Measurements from ENCODE around the gene CRYL1. TPM values are rescaled to one million over a fixed set of nuclear protein-coding genes. Genes with fewer than 3 reads are reported as not detected.

The CRYL1 gene
- total RNA-seq, 1 experiment from 2014 or later = 3.0 TPM

DNA sequence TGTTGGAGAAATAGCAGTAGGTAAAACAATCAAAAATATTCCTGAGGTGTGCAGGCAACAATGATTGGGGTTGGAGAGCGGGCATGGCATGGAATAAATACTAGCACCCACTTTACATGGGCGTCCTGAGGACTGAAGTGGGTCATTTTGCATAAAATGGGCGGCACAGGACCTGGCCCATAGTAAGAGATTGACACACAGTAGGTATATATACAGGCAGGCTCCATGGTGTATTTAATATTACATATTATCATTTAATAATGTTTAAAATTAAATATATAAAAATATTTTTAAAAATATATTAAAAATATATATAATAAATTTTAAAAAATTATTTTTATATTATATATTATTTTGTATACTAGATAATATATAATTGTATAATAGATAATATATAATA lies 48.3 kb downstream of the CRYL1 start:
- no peak for DNase-seq
- no peak overlapping the region for H3K9ac ChIP-seq (ENCODE audit: low read length)

DNA sequence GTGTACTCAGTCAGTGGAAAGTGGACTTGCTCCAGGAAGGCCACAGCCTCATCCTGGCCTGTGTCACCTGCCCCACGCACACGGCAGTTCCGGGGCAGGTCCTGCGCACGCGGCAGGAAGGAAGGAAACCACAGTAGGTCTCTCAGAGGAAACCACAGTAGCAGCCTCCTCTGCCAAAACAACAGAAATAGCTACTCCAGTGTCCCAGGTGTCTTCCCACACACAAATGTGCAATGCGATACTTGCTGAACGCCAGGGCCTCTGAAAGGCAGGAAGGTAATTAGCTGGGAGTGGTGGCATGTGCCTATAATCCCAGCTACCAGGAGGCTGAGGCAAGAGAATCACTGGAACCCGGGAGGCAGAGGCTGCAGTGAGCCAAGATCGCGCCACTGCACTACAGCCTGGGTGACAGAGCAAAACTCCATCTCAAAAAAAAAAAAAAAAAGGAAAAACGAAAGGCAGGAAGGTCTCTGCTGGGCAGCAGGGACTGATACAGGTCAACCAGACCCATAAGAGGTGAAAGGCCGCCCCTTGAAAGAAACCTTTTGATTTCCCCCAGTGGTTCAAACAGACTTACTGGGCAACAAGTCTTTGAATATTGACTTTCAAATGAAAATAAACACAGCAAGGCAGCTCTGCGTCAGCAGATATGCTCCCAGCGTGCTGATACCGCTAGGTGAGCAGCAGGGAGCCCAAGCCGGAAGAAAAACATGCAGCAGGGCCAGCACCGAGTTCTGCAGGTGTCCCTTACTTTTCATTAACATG lies 49.5 kb downstream of the CRYL1 start:
- H2AFZ ChIP-seq (ENCODE audit: low read length) = no peak overlapping the region

More for the DNA sequence above, 48.3 kb downstream of the CRYL1 start:
- no peaks in the 10 kb centered on the region for H3K79me2 ChIP-seq (ENCODE audit: low read length)
- no peak overlapping the region for H2AFZ ChIP-seq (ENCODE audit: low read length)
- no peaks in the 10 kb centered on the region for H3K27me3 ChIP-seq (ENCODE audit: low read length)
- no peak overlapping the region for H3K4me3 ChIP-seq (ENCODE audit: low read length)
- no peaks in the 10 kb centered on the region for H3K9me2 ChIP-seq (replicated peaks; ENCODE audit: insufficient read depth, low read length)
- H3K27ac ChIP-seq (ENCODE audit: low read length) = no peak overlapping the region
- H3K9me3 ChIP-seq (ENCODE audit: low read length) = no peaks in the 10 kb centered on the region
- no peaks in the 10 kb centered on the region for H4K20me1 ChIP-seq (ENCODE audit: insufficient read depth, low read depth, low read length)
- H3K4me2 ChIP-seq (ENCODE audit: low read depth, low read length, poor library complexity, severe bottlenecking) = no peak overlapping the region
- no peaks in the 10 kb centered on the region for H3K36me3 ChIP-seq (ENCODE audit: insufficient read depth, low read length)
- no peaks in the 10 kb centered on the region for H3K4me1 ChIP-seq (ENCODE audit: low read length)

GRCh38 chr13:20474515-20474914 lies 51.1 kb downstream of the CRYL1 start:
- H2AFZ ChIP-seq (ENCODE audit: low read length) = no peak overlapping the region
- no peaks in the 10 kb centered on the region for H3K79me2 ChIP-seq (ENCODE audit: low read length)
- H3K27me3 ChIP-seq (ENCODE audit: low read length) = no peaks in the 10 kb centered on the region
- no peaks in the 10 kb centered on the region for H4K20me1 ChIP-seq (ENCODE audit: insufficient read depth, low read depth, low read length)
- H3K9me2 ChIP-seq (replicated peaks; ENCODE audit: insufficient read depth, low read length) = no peaks in the 10 kb centered on the region
- H3K4me3 ChIP-seq (ENCODE audit: low read length) = no peak overlapping the region
- no peaks in the 10 kb centered on the region for H3K9me3 ChIP-seq (ENCODE audit: low read length)
- no peak overlapping the region for H3K4me2 ChIP-seq (ENCODE audit: low read depth, low read length, poor library complexity, severe bottlenecking)
- H3K36me3 ChIP-seq (ENCODE audit: insufficient read depth, low read length) = no peaks in the 10 kb centered on the region
- no peak for DNase-seq
- no peak overlapping the region for H3K9ac ChIP-seq (ENCODE audit: low read length)
- no peak overlapping the region for H3K27ac ChIP-seq (ENCODE audit: low read length)
- H3K4me1 ChIP-seq (ENCODE audit: low read length) = no peaks in the 10 kb centered on the region

More for the DNA sequence above, 49.5 kb downstream of the CRYL1 start:
- Histone ChIP-seq H3K27ac (ENCODE audit: low read length) (no peak overlapping the region), H3K36me3 (ENCODE audit: insufficient read depth, low read length) (no peaks in the 10 kb centered on the region), H3K79me2 (ENCODE audit: low read length) (no peaks in the 10 kb centered on the region), H3K4me2 (ENCODE audit: low read depth, low read length, poor library complexity, severe bottlenecking) (no peak overlapping the region), H3K4me3 (ENCODE audit: low read length) (no peak overlapping the region), H3K4me1 (ENCODE audit: low read length) (no peaks in the 10 kb centered on the region), H3K9me3 (ENCODE audit: low read length) (no peaks in the 10 kb centered on the region), H3K9ac (ENCODE audit: low read length) (no peak overlapping the region), H3K27me3 (ENCODE audit: low read length) (no peaks in the 10 kb centered on the region), H3K9me2 (replicated peaks; ENCODE audit: insufficient read depth, low read length) (no peaks in the 10 kb centered on the region), H4K20me1 (ENCODE audit: insufficient read depth, low read depth, low read length) (no peaks in the 10 kb centered on the region)
- no peak for DNase-seq

- Histone ChIP-seq H3K4me3 (ENCODE audit: low read length) (no peak overlapping the region), H3K4me1 (ENCODE audit: low read length) (no peaks in the 10 kb centered on the region), H3K9ac (ENCODE audit: low read length) (no peak overlapping the region), H3K27ac (ENCODE audit: low read length) (no peak overlapping the region), H3K79me2 (ENCODE audit: low read length) (no peaks in the 10 kb centered on the region), H2AFZ (ENCODE audit: low read length) (no peak overlapping the region), H3K27me3 (ENCODE audit: low read length) (no peaks in the 10 kb centered on the region), H3K36me3 (ENCODE audit: insufficient read depth, low read length) (no peaks in the 10 kb centered on the region), H3K9me2 (replicated peaks; ENCODE audit: insufficient read depth, low read length) (no peaks in the 10 kb centered on the region), H3K4me2 (ENCODE audit: low read depth, low read length, poor library complexity, severe bottlenecking) (no peak overlapping the region), H4K20me1 (ENCODE audit: insufficient read depth, low read depth, low read length) (no peaks in the 10 kb centered on the region), H3K9me3 (ENCODE audit: low read length) (no peaks in the 10 kb centered on the region)
- DNase-seq = no peak
Observed at GRCh38 chr13:20473888-20474287, 51.8 kb downstream of the CRYL1 start.

DNA sequence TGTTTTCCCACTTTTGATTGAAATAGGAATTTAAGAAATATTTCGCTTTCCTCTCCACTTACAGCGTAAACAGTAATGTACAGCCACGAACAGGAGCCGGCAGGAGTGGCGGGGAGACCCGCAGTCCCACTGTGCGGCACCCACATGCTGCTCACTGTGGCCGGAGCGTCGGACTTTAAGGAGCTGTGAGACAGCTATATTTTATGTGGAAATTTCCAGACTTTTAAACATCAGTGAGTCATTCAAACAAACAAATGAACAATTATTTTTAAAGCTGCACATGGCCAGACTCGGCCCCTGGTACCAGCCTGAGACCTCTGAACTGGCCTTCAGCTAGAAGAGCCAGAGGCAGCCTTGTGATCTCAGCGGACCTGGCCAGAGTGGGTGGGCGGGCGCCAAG lies 52.5 kb downstream of the CRYL1 start:
- Histone ChIP-seq H3K9ac (ENCODE audit: low read length) (no peak overlapping the region), H3K79me2 (ENCODE audit: low read length) (no peaks in the 10 kb centered on the region), H3K9me2 (replicated peaks; ENCODE audit: insufficient read depth, low read length) (no peaks in the 10 kb centered on the region), H3K4me3 (ENCODE audit: low read length) (no peak overlapping the region), H3K27ac (ENCODE audit: low read length) (no peak overlapping the region), H3K9me3 (ENCODE audit: low read length) (no peaks in the 10 kb centered on the region), H3K36me3 (ENCODE audit: insufficient read depth, low read length) (no peaks in the 10 kb centered on the region), H3K4me1 (ENCODE audit: low read length) (no peaks in the 10 kb centered on the region), H2AFZ (ENCODE audit: low read length) (no peak overlapping the region), H3K27me3 (ENCODE audit: low read length) (no peaks in the 10 kb centered on the region), H4K20me1 (ENCODE audit: insufficient read depth, low read depth, low read length) (no peaks in the 10 kb centered on the region), H3K4me2 (ENCODE audit: low read depth, low read length, poor library complexity, severe bottlenecking) (no peak overlapping the region)
- no peak for DNase-seq

DNA sequence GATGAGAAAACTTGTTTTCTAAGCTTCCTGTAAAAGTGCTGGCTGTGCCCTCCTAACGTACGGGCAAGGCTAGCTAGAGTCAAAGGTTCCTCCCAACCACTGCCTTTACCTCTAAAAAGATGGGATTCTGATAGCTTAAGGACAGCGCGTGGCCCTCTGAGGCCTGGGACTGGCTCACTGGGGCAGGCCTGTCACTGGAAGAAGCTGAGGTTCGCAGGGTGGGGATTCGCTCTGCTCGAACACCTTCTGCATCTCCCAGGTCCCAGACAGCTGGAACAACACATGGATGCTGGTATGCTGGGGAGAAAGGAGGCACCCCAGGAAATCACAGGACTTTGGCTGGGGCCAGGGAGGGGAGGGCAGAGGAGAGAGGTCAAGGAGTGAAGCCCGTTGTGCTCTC lies 53.1 kb downstream of the CRYL1 start:
- H3K4me3 ChIP-seq (ENCODE audit: low read length) = no peak overlapping the region
- no peak overlapping the region for H3K27ac ChIP-seq (ENCODE audit: low read length)

DNA sequence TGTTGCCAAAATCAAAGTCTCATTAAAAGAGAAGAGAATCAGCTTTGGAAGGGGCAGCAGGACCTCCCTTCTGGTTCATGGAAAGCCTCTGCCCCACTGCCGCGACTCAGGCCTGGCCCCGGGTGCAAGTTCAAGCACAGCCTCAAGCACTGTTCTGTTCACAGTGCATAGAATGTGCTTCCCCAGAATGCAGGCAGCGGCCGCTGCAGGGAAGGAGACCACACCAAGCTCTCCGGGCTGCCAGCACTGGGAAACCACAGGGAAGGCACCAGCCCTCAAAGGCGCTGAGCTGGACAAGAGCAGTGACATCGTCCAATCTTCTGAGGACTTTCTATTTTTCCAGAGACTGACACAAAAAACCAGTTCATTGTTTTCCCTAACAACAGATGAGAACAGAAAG lies 55.5 kb downstream of the CRYL1 start:
- H3K9me3 ChIP-seq (ENCODE audit: low read length) = no peaks in the 10 kb centered on the region
- H3K79me2 ChIP-seq (ENCODE audit: low read length) = no peaks in the 10 kb centered on the region
- H3K27ac ChIP-seq (ENCODE audit: low read length) = no peak overlapping the region
- H3K4me2 ChIP-seq (ENCODE audit: low read depth, low read length, poor library complexity, severe bottlenecking) = no peak overlapping the region
- no peaks in the 10 kb centered on the region for H3K36me3 ChIP-seq (ENCODE audit: insufficient read depth, low read length)
- H4K20me1 ChIP-seq (ENCODE audit: insufficient read depth, low read depth, low read length) = no peaks in the 10 kb centered on the region
- no peak overlapping the region for H3K9ac ChIP-seq (ENCODE audit: low read length)
- H3K27me3 ChIP-seq (ENCODE audit: low read length) = no peaks in the 10 kb centered on the region
- DNase-seq = no peak
- no peak overlapping the region for H3K4me3 ChIP-seq (ENCODE audit: low read length)
- H3K4me1 ChIP-seq (ENCODE audit: low read length) = no peaks in the 10 kb centered on the region
- no peaks in the 10 kb centered on the region for H3K9me2 ChIP-seq (replicated peaks; ENCODE audit: insufficient read depth, low read length)
- no peak overlapping the region for H2AFZ ChIP-seq (ENCODE audit: low read length)

More for the DNA sequence above, 53.1 kb downstream of the CRYL1 start:
- no peak overlapping the region for H3K4me2 ChIP-seq (ENCODE audit: low read depth, low read length, poor library complexity, severe bottlenecking)
- H3K36me3 ChIP-seq (ENCODE audit: insufficient read depth, low read length) = no peaks in the 10 kb centered on the region
- H3K79me2 ChIP-seq (ENCODE audit: low read length) = no peaks in the 10 kb centered on the region
- no peaks in the 10 kb centered on the region for H3K27me3 ChIP-seq (ENCODE audit: low read length)
- no peaks in the 10 kb centered on the region for H3K9me2 ChIP-seq (replicated peaks; ENCODE audit: insufficient read depth, low read length)
- H3K9me3 ChIP-seq (ENCODE audit: low read length) = no peaks in the 10 kb centered on the region
- H4K20me1 ChIP-seq (ENCODE audit: insufficient read depth, low read depth, low read length) = no peaks in the 10 kb centered on the region
- no peaks in the 10 kb centered on the region for H3K4me1 ChIP-seq (ENCODE audit: low read length)
- H3K9ac ChIP-seq (ENCODE audit: low read length) = no peak overlapping the region
- DNase-seq = no peak
- H2AFZ ChIP-seq (ENCODE audit: low read length) = no peak overlapping the region

DNA sequence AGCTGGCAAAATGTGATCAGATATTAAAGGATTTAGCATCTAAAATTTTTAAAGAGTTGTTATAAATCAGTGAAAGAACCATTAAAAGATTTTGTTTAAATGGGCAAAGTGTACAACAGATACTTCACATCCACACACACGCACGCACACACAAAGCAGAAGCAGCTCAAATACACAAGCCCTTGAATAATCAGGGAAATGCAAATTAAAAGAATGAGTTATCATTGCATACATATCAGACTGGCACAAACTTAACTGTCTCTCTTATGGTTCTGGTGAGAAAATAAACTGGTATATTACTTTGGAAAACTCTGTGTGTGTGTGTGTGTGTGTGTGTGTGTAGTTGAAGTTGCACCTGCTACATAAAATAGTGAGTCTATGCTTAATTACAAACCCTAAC lies 59.3 kb downstream of the CRYL1 start:
- H3K27me3 ChIP-seq (ENCODE audit: low read length) = no peaks in the 10 kb centered on the region
- H3K27ac ChIP-seq (ENCODE audit: low read length) = no peak overlapping the region
- H3K4me1 ChIP-seq (ENCODE audit: low read length) = no peaks in the 10 kb centered on the region
- no peak overlapping the region for H3K9ac ChIP-seq (ENCODE audit: low read length)
- H3K9me2 ChIP-seq (replicated peaks; ENCODE audit: insufficient read depth, low read length) = no peaks in the 10 kb centered on the region
- H3K79me2 ChIP-seq (ENCODE audit: low read length) = no peaks in the 10 kb centered on the region
- H3K4me2 ChIP-seq (ENCODE audit: low read depth, low read length, poor library complexity, severe bottlenecking) = no peak overlapping the region
- H3K4me3 ChIP-seq (ENCODE audit: low read length) = no peak overlapping the region
- no peak for DNase-seq
- no peak overlapping the region for H2AFZ ChIP-seq (ENCODE audit: low read length)
- H4K20me1 ChIP-seq (ENCODE audit: insufficient read depth, low read depth, low read length) = no peaks in the 10 kb centered on the region
- H3K36me3 ChIP-seq (ENCODE audit: insufficient read depth, low read length) = no peaks in the 10 kb centered on the region
- H3K9me3 ChIP-seq (ENCODE audit: low read length) = no peaks in the 10 kb centered on the region

Data from Karpas-422 (cell line).